ENCODE data around the gene ADAT3. TPM values are rescaled to one million over a fixed set of nuclear protein-coding genes. Genes with fewer than 3 reads are reported as not detected.
A peak's percentile ranks its signal among the peaks of the same experiment; 100 is the strongest.
"Not testable (repeated sequence)": the region's sequence is repeated elsewhere in the genome, so short reads cannot be mapped to it uniquely, and the experiment has no call there.

Gene ADAT3
- total and polyA plus RNA-seq, 7 donors: 0.33 to 17.4 (median 6.2) TPM

DNA sequence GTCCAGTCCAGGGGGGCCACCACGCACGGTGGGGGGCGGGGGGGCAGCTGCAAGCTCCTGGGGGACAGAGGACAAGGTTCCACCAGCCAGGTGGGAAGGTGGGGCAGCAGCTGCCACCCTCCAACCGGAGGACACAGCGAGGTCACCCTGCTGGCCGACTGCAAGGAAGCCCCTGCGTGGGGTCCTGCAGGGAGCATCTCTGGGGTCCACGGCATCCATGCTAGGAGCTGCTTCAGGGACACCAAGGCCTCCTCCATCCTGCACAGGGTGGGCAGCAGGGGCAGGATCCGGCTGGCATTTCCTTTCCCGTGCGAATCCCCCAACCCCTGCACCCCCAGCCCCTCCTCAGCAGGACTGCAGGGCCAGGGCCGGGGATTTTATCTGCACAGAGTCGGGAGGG is 33.6 kb upstream of the ADAT3 start:
- no peak for TF ChIP-seq POLR2AphosphoS5 (IDR thresholded peaks at IDR 0.05)
- intact Hi-C loops (cut with DNase I): no loop called here
- no peaks in the 10 kb centered on the region for H3K9me3 ChIP-seq
- 87 to 92% methylated on average over 13 of the region's 13 CpGs for WGBS, 2 donors
- no peaks in the 10 kb centered on the region for H3K27me3 ChIP-seq
- H3K4me3 ChIP-seq: no peak overlapping the region
- peaks cover 0 to 50% (median 46%) of the 10 kb centered on the region in 4 donors for H3K4me1 ChIP-seq
- H3K36me3 ChIP-seq: peaks cover 0 to 17% (median 0%) of the 10 kb centered on the region in 4 donors
- DNase-seq: no peak
- H3K27ac ChIP-seq: no peak overlapping the region

DNA sequence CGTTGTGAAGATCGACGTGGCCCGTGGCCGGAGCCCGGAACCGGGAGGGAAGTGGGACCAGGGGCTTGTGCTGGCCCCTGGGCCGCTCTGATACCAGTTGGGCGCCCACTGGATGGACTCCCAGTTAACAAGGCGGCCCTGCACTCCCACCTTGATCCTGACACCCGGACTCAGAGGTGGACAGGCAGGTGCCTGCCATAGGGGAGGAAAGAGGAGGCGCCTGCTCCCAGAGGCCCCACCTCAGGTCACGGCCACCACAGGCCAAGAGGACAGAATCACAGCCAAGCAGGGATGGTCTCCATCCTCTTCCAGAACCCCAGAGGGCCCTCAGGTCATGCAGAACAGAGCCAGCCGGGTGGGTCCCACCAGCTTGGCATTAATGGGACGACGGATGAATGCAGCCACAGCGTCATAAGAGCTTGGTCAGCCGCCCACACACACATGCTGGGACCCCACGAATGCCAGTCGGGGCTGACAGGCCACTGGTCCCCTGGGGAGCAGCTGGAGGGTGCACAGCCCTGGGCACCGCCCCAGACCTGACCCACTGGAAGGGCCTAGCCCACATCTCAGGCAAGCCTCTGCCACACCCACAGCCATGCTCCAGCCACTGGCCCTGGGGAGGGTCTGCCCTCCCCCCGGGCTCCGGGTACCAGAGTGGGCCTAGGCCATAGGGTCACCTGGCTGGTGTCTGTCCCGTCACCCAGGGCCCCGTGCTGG is 32.2 kb upstream of the ADAT3 start:
- intact Hi-C loops (cut with DNase I): no loop called here
- Histone ChIP-seq H3K36me3 (peaks cover 0 to 17% (median 0%) of the 10 kb centered on the region in 4 donors), H3K4me3 (peak overlapping the region in 2 of 4 donors; percentile 11 to 21), H3K9me3 (no peaks in the 10 kb centered on the region), H3K4me1 (peaks cover 0 to 53% (median 49%) of the 10 kb centered on the region in 4 donors), H3K27ac (peak overlapping the region; percentile 93 to 99 (median 96)), H3K27me3 (no peaks in the 10 kb centered on the region)
- 85 to 90% methylated on average over 25 of the region's 25 CpGs for WGBS, 2 donors
- no peak for TF ChIP-seq POLR2AphosphoS5 (IDR thresholded peaks at IDR 0.05)
- no peak for TF ChIP-seq POLR2A (IDR thresholded peaks at IDR 0.05)
- DNase-seq: no peak

DNA sequence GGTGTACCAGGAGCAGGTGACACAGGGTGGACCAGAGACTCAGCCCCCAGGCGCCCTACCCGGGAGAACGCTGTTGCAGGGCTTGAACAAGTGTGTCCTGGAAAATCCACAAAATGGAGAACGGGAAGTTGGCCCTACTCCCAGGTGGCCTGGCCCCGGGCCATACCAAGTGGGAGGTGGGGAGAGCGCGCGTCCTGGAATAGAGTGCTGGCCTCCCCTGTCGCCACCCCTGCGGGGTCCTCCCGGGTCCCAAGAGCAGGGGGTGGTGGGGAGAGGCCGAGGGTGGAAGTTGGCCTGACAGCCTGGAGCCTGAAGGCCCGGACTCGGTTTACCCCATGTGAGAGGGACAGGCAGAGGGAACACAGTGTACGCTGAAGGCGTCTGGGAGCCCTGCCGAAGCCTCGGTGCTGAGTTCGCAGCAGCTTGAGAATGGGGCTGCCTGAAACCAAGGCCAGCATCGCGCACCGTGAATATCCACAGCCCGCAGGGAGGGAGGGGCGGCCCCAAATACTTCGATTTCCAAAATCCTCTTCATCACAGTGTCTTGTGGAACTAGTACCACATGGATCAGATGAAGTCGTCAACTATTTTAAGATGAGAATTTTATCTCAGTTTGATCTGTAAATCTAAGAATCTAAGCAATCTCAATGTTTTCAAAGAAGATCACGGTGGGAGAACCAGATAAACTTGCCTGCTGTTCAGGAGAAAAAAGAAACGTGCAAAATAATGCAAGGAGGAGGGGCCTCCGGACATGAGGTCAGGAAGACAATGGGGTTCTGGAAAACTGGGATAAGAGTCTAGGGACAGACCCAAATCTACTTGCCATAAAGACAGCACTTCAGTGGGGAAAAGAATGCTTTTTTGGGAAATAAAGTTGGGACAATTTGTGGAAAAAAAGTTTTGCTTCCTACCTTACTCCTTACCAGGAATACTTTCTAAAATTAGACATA is 31.4 kb upstream of the ADAT3 start:
- no peak for TF ChIP-seq POLR2A (IDR thresholded peaks at IDR 0.05)
- no peak for TF ChIP-seq CTCF (IDR thresholded peaks at IDR 0.05)
- TF ChIP-seq POLR2AphosphoS5 (IDR thresholded peaks at IDR 0.05): no peak
- TF ChIP-seq EP300 (IDR thresholded peaks at IDR 0.05): no peak

GRCh38 chr19:1874554-1875185 is 30.5 kb upstream of the ADAT3 start:
- peaks cover 0 to 53% (median 49%) of the 10 kb centered on the region in 4 donors for H3K4me1 ChIP-seq
- TF ChIP-seq EP300 (IDR thresholded peaks at IDR 0.05) (no peak), POLR2A (IDR thresholded peaks at IDR 0.05) (no peak), CTCF (IDR thresholded peaks at IDR 0.05) (no peak), POLR2AphosphoS5 (IDR thresholded peaks at IDR 0.05) (no peak)
- no peak for DNase-seq
- peaks cover 0 to 20% (median 0%) of the 10 kb centered on the region in 4 donors for H3K36me3 ChIP-seq
- H3K4me3 ChIP-seq: peak overlapping the region; percentile 84 to 96 (median 94)
- H3K27me3 ChIP-seq: no peaks in the 10 kb centered on the region
- H3K27ac ChIP-seq: peak overlapping the region; percentile 93 to 99 (median 96)
- 2 to 7% methylated on average over 16 of the region's 16 CpGs for WGBS, 2 donors
- intact Hi-C loops (cut with DNase I): no loop called here
- no peaks in the 10 kb centered on the region for H3K9me3 ChIP-seq

More for the DNA sequence above, 31.4 kb upstream of the ADAT3 start:
- intact Hi-C loops (cut with DNase I): no loop called here
- H3K36me3 ChIP-seq: peaks cover 0 to 17% (median 0%) of the 10 kb centered on the region in 4 donors
- peak overlapping the region in 2 of 4 donors; percentile 11 to 21 for H3K4me3 ChIP-seq
- DNase-seq: peak; percentile 72
- no peaks in the 10 kb centered on the region for H3K9me3 ChIP-seq
- peak overlapping the region; percentile 93 to 99 (median 96) for H3K27ac ChIP-seq
- 78 to 79% methylated on average over 29 of the region's 29 CpGs for WGBS, 2 donors
- H3K4me1 ChIP-seq: peaks cover 0 to 53% (median 49%) of the 10 kb centered on the region in 4 donors
- H3K27me3 ChIP-seq: no peaks in the 10 kb centered on the region

GRCh38 chr19:1875265-1875645 is 29.9 kb upstream of the ADAT3 start:
- H3K27me3 ChIP-seq; H3K9me3 ChIP-seq; intact Hi-C loops (cut with DNase I); DNase-seq: not testable (repeated sequence)
- Histone ChIP-seq H3K27ac (peak overlapping the region; percentile 93 to 99 (median 96)), H3K4me1 (peaks cover 0 to 53% (median 49%) of the 10 kb centered on the region in 4 donors), H3K4me3 (peak overlapping the region; percentile 84 to 96 (median 94)), H3K36me3 (peaks cover 0 to 24% (median 0%) of the 10 kb centered on the region in 4 donors)
- WGBS, 2 donors: 1% methylated on average over 11 of the region's 11 CpGs

Data from sigmoid colon (tissue), 7 donors.